GM19023 (cell line): ENCODE data around the gene DSE.

ENCODE experiments used
- ATAC-seq: cut with Tn5 transposase; IDR thresholded peaks from one replicate; pipeline ENCODE4 v1.9.1; 2021; ENCODE audit warnings: mild to moderate bottlenecking, moderate library complexity; ENCODE audit not compliant: unreplicated experiment

DSE gene

GRCh38 chr6:116468293-116468692 lies 97.5 kb downstream of the DSE start:
- ATAC-seq = no peak

DNA sequence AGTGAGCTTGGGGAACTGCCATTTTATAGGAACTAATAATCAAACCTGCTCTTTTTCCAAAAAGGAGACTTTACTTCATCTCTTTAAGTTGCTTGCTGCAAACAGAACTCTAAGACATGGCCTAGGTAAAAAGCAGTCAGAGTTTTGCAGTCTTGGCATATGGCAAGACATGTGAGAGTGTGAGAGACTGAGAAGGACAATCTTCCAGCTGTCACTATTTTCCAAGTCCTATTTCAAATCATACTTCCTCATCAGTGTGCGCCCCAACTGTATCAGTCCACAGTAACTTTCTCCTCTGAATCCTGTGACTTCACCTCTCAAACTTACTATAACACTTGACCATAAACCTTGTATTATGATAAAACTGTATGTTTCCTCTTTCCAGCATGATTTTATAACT lies 100.8 kb downstream of the DSE start:
- no peak for ATAC-seq

- no peak for ATAC-seq
These were observed 102.0 kb downstream of the DSE start for GRCh38 chr6:116472706-116473105.

GRCh38 chr6:116475141-116475540 lies 104.4 kb downstream of the DSE start:
- ATAC-seq = no peak

DNA sequence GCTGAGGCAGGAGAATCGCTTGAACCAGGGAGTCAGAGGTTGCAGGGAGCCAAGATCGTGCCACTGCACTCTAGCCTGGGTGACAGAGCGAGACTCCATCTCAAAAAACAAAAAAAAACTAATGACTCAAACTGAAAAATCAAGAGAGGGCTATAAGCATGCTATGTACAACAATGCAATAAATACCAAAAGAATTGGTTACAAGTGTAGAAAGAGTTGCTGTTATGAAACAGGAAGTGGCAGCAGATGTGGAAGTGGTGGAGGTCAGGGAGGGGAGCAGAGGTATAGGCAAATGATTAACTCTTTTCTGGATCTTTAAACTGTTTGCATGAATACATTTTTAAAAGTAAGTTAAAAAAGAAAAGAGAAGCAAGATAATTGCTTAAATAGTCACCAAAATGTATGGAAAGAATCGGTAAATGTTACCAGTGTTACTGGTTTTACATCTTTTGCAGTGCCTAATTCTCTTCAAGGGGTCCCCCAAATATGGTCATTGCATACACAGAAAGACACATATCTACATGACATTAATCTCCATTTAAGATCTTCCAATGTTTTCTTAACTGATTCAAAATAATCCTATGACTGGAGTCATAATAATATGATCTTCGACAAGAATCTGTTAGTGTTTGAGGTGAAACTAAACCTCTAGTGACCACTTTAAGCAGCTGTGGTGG lies 105.4 kb downstream of the DSE start:
- ATAC-seq = peak; percentile 100

- no peak for ATAC-seq
These were observed 112.0 kb downstream of the DSE start for GRCh38 chr6:116482780-116483179.

- no peak for ATAC-seq
These were observed 112.9 kb downstream of the DSE start for GRCh38 chr6:116483616-116484015.

GRCh38 chr6:116485559-116486184 lies 114.9 kb downstream of the DSE start:
- no peak for ATAC-seq

GRCh38 chr6:116491610-116492330 lies 121.0 kb downstream of the DSE start:
- no peak for ATAC-seq

GRCh38 chr6:116492331-116493067 lies 121.8 kb downstream of the DSE start:
- no peak for ATAC-seq
